Measurements from ENCODE around the gene ZNF100.

DNA sequence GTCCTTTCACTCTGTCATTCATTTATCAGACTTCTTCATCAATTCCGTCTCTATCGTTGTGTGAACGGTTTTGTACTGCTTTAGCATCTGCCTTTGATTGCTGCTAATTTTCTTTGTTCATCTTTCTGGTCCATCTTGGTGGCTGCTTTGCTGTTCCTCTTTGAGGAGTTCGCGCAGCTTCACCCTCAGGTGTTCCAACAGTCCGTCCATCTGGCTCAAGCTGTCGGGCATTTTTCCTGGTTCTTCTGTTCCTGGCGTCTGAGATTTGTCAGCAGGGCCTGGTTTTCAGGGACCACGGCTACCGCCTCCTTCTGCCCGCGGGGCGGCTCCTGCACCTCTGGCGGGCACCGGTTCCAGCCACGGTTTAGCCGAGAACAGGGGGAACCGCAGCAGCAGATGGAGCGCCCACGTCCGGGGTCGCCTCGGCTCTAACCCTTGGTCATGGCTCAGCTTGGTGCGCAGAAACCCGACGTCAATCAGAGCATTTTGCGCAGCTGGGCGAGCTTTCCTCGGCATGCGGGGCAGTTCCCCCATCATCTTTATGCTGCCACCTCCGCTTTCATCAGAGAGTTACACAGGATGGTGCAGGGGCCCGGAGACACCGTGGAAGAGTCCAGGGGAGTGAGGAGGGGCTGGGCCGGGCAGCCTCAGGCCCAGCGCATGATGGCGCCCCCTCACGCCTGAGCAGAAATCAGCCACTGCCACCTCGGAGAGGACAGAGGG is 89.5 kb downstream of the ZNF100 start:
- TF ChIP-seq EZH2 (IDR thresholded peaks at IDR 0.05) (no peak), POLR2AphosphoS5 (IDR thresholded peaks at IDR 0.05; ENCODE audit: borderline replicate concordance, low read depth, low read length) (no peak)

All from SK-N-MC (cell line).